ENCODE results near the gene EXOC6B.

The EXOC6B gene

DNA sequence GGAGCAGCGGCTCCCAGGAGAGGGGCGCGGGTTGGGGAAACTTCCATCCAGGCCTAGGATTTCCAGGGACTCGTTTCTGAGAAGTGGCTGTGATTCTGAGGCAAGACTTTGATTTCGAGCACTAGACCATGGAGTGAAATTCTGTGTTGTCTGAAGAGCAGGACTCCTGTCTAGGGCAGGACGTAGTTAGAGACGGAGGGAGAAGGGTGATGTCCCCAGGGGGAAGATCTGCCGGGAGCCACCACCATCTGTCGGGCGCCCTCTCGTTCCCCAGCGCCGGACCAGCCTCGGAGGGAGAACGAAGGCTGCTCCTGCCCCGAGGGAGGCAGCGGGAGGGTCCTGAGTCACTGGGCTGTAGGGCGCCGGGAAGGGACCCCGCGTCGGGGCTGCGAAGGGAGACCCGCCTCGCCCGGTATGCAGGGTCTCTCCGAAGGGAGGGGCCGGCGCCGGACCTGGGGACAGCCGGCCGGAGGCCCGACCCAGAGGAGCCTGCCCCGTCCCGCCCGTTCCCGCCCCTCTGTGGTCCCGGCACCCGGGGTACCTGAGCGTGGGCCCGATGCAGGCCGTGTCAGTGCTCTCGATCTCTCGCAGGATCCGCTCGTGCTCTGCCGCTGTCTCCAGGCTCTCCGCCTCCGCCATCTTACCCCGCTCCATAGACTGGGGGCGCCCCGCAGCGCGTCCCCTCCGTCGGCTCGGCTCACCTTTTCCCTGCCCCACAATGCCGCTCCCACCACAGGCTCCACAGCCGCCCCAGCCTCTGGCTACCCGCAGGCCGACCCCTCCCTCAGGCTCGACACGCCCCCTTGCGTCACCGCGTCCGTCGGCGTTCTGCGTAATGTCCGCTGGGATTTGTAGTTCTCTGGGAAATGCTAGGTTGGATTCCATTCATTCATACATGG lies at the start of gene EXOC6B:
TSS of gene EXOC6B (minus strand) at position 777 of the 899 bp plus-strand sequence.
- peak; percentile 94 for DNase-seq (ENCODE audit: low read depth, low spot score)
- Histone ChIP-seq H3K9me3 (ENCODE audit: insufficient read depth, low read length) (no peaks in the 10 kb centered on the region), H3K9ac (ENCODE audit: insufficient read length, low read depth) (peak within 1 kb of the TSS; percentile 92), H3K36me3 (ENCODE audit: insufficient read depth, insufficient read length, low read length) (no peaks in the 10 kb centered on the region), H3K27me3 (ENCODE audit: insufficient read depth, insufficient read length) (no peaks in the 10 kb centered on the region), H3K4me1 (ENCODE audit: insufficient read depth, insufficient read length) (no peaks in the 10 kb centered on the region), H3K4me3 (ENCODE audit: insufficient read length, low read depth) (peak within 1 kb of the TSS; percentile 80)
- TF ChIP-seq ZNF274 (IDR thresholded peaks at IDR 0.05; ENCODE audit: low read depth, low read length) (no peak), YY1 (IDR thresholded peaks at IDR 0.05; ENCODE audit: insufficient read depth, insufficient read length) (peak; percentile 57), SUZ12 (IDR thresholded peaks at IDR 0.05; ENCODE audit: extremely low read depth, insufficient read depth, insufficient read length) (no peak)

DNA sequence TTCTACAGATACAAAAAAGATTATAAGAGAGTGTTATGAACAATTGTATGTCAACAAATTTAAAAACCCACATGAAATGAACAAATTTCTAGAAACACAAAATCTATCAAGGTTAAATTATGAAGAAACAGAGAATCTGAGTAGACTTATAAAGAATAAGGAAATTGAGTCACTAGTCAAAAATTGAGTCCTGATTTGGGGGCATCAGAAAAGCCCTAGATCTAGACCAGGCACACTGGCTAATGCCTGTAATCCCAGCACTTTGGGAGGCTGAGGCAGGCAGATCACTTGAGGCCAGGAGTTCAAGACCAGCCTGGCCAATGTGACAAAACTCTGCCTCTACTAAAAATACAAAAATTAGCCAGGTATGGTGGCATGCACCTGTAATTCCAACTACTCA lies 46.0 kb upstream of the EXOC6B start:
- DNase-seq (ENCODE audit: low read depth, low spot score), result no peak
- Histone ChIP-seq H3K4me3 (ENCODE audit: insufficient read length, low read depth) (no peak overlapping the region), H3K4me1 (ENCODE audit: insufficient read depth, insufficient read length) (no peaks in the 10 kb centered on the region), H3K36me3 (ENCODE audit: insufficient read depth, insufficient read length, low read length) (no peaks in the 10 kb centered on the region), H3K27me3 (ENCODE audit: insufficient read depth, insufficient read length) (no peaks in the 10 kb centered on the region), H3K9me3 (ENCODE audit: insufficient read depth, low read length) (no peaks in the 10 kb centered on the region), H3K9ac (ENCODE audit: insufficient read length, low read depth) (no peak overlapping the region)
- TF ChIP-seq SUZ12 (IDR thresholded peaks at IDR 0.05; ENCODE audit: extremely low read depth, insufficient read depth, insufficient read length), result no peak
- TF ChIP-seq ZNF274 (IDR thresholded peaks at IDR 0.05; ENCODE audit: low read depth, low read length), result no peak
- TF ChIP-seq YY1 (IDR thresholded peaks at IDR 0.05; ENCODE audit: insufficient read depth, insufficient read length), result no peak

DNA sequence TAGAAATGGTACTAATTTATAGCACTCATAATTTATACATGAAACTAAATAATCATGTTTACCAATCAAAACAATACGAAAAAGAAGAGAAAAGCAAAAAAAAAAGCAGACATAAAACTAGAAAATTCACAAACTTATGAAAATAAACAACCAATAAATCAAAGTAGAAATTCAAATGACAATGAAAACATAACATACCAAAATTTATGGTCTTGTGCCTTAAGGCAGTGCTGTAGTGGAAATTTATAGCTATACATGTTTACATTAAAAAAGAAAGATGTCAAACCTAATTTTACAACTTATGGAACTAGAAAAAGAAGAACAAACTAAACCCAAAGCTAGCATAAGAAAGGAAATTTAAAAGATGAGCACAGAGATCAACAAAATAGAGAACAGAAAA lies 45.2 kb upstream of the EXOC6B start:
- Histone ChIP-seq H3K9ac (ENCODE audit: insufficient read length, low read depth) (no peak overlapping the region), H3K4me1 (ENCODE audit: insufficient read depth, insufficient read length) (no peaks in the 10 kb centered on the region), H3K4me3 (ENCODE audit: insufficient read length, low read depth) (no peak overlapping the region), H3K9me3 (ENCODE audit: insufficient read depth, low read length) (no peaks in the 10 kb centered on the region), H3K27me3 (ENCODE audit: insufficient read depth, insufficient read length) (no peaks in the 10 kb centered on the region), H3K36me3 (ENCODE audit: insufficient read depth, insufficient read length, low read length) (no peaks in the 10 kb centered on the region)
- no peak for DNase-seq (ENCODE audit: low read depth, low spot score)
- TF ChIP-seq ZNF274 (IDR thresholded peaks at IDR 0.05; ENCODE audit: low read depth, low read length), result no peak
- TF ChIP-seq SUZ12 (IDR thresholded peaks at IDR 0.05; ENCODE audit: extremely low read depth, insufficient read depth, insufficient read length), result no peak
- TF ChIP-seq YY1 (IDR thresholded peaks at IDR 0.05; ENCODE audit: insufficient read depth, insufficient read length), result no peak

DNA sequence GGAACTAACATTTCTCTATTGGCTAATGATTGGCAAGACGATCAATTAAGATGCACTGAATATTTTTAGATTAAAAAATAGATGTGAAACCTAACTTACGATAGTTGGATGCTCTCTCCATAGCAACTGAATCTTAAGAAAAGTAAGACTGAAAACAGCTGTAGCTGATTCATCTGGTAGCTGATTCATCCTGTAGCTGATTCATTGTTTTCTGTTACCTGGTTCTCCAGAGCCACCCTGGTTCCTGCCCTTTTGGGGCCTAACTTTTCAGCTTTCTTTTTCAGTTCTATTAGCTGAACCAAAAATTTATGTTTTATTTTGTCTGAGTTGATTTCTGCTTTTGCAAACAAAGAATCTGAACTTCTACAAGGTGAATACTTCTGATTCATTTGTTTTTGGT lies 38.7 kb upstream of the EXOC6B start:
- TF ChIP-seq SUZ12 (IDR thresholded peaks at IDR 0.05; ENCODE audit: extremely low read depth, insufficient read depth, insufficient read length), result no peak
- TF ChIP-seq YY1 (IDR thresholded peaks at IDR 0.05; ENCODE audit: insufficient read depth, insufficient read length), result no peak
- no peak for TF ChIP-seq ZNF274 (IDR thresholded peaks at IDR 0.05; ENCODE audit: low read depth, low read length)
- Histone ChIP-seq H3K9me3 (ENCODE audit: insufficient read depth, low read length) (no peaks in the 10 kb centered on the region), H3K4me3 (ENCODE audit: insufficient read length, low read depth) (no peak overlapping the region), H3K36me3 (ENCODE audit: insufficient read depth, insufficient read length, low read length) (no peaks in the 10 kb centered on the region), H3K9ac (ENCODE audit: insufficient read length, low read depth) (no peak overlapping the region), H3K4me1 (ENCODE audit: insufficient read depth, insufficient read length) (no peaks in the 10 kb centered on the region), H3K27me3 (ENCODE audit: insufficient read depth, insufficient read length) (peaks cover 22% of the 10 kb centered on the region)
- DNase-seq (ENCODE audit: low read depth, low spot score), result no peak

DNA sequence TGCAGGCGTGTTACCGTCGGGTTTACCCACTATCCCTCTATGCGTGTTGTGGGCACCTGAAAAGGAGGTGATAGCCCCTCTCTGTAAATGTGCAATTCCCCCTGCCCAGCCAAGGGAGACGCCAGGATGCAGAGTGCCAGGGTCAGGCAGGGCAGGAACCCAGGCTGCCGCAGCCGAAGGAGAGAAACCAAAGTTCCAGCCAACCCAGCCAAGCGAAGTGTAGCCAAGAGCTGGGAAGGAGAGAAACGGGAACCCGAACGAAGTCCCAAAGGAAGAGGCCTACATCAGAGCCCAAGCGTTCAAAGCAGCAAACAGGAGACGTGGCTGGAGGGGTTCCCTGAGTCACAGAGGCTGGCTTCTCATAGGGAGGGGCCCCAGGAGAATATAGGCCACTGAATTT lies 37.2 kb upstream of the EXOC6B start:
- Histone ChIP-seq H3K9ac (ENCODE audit: insufficient read length, low read depth) (peak overlapping the region; percentile 50), H3K9me3 (ENCODE audit: insufficient read depth, low read length) (no peaks in the 10 kb centered on the region), H3K4me1 (ENCODE audit: insufficient read depth, insufficient read length) (no peaks in the 10 kb centered on the region), H3K27me3 (ENCODE audit: insufficient read depth, insufficient read length) (peaks cover 22% of the 10 kb centered on the region), H3K36me3 (ENCODE audit: insufficient read depth, insufficient read length, low read length) (no peaks in the 10 kb centered on the region), H3K4me3 (ENCODE audit: insufficient read length, low read depth) (peak overlapping the region; percentile 26)
- TF ChIP-seq SUZ12 (IDR thresholded peaks at IDR 0.05; ENCODE audit: extremely low read depth, insufficient read depth, insufficient read length), result no peak
- no peak for TF ChIP-seq YY1 (IDR thresholded peaks at IDR 0.05; ENCODE audit: insufficient read depth, insufficient read length)
- TF ChIP-seq ZNF274 (IDR thresholded peaks at IDR 0.05; ENCODE audit: low read depth, low read length), result no peak
- no peak for DNase-seq (ENCODE audit: low read depth, low spot score)

DNA sequence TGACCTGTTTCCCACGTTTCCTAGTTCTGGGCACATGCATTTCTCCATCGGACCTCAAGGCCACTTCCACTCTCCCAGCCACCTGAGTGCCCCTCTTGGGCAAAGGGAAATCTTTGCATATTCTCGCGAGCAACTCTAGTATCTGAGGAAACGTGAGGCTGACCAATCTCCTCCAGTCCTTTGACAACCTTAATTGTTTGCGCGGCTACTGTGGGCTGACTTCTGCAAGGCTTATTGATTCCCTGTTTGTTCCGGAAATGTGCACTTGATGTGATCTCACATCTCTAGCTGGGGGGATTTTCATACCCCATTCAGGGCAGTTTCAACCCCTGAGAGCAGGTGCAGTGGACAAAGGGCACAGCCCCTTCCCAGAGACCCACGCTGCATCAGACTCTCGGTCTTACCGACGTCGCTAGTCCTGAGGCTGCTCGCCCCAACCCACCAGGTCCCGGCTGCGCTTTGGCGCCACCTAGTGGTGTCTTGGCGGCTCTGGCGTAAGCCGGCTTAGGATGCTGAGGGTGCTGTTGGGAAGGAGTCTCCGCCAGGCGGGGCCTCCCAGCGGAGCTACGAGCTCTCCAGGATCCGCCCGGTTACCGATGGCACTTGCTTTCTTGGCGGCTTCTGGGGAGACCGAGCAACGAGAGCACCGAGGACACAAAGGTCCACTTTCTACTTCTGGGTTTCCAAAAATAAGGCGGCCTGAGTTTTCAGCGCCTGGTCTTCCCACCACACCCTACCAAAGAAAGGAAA lies 36.6 kb upstream of the EXOC6B start:
- Histone ChIP-seq H3K4me1 (ENCODE audit: insufficient read depth, insufficient read length) (no peaks in the 10 kb centered on the region), H3K9ac (ENCODE audit: insufficient read length, low read depth) (peak overlapping the region; percentile 50), H3K27me3 (ENCODE audit: insufficient read depth, insufficient read length) (peaks cover 22% of the 10 kb centered on the region), H3K9me3 (ENCODE audit: insufficient read depth, low read length) (no peaks in the 10 kb centered on the region), H3K36me3 (ENCODE audit: insufficient read depth, insufficient read length, low read length) (no peaks in the 10 kb centered on the region), H3K4me3 (ENCODE audit: insufficient read length, low read depth) (peak overlapping the region; percentile 26)
- TF ChIP-seq ZNF274 (IDR thresholded peaks at IDR 0.05; ENCODE audit: low read depth, low read length) (no peak), SUZ12 (IDR thresholded peaks at IDR 0.05; ENCODE audit: extremely low read depth, insufficient read depth, insufficient read length) (no peak), YY1 (IDR thresholded peaks at IDR 0.05; ENCODE audit: insufficient read depth, insufficient read length) (no peak)
- DNase-seq (ENCODE audit: low read depth, low spot score), result peak; percentile 97

DNA sequence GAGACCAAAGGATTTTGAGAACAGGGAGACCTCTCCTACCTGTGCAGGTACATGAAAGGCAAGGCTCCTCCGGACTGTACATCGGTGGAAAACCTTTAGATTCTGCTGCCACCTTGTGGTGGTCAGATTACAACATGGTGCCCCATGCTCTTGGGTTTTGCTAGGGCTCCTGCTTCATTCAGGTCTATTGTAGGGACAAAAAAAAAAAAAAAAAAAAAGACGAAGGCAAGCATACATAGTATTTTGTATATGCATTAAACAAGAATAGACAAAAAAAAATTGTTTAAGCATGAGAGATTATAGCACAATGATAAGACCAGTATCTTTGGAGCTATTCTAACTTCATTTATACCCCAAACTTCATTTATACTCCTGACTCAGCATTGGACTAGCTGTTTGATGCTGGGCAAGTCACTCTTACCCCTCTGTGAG lies 34.0 kb upstream of the EXOC6B start:
- Histone ChIP-seq H3K9me3 (ENCODE audit: insufficient read depth, low read length) (no peaks in the 10 kb centered on the region), H3K4me3 (ENCODE audit: insufficient read length, low read depth) (no peak overlapping the region), H3K9ac (ENCODE audit: insufficient read length, low read depth) (no peak overlapping the region), H3K27me3 (ENCODE audit: insufficient read depth, insufficient read length) (peaks cover 22% of the 10 kb centered on the region), H3K36me3 (ENCODE audit: insufficient read depth, insufficient read length, low read length) (no peaks in the 10 kb centered on the region), H3K4me1 (ENCODE audit: insufficient read depth, insufficient read length) (no peaks in the 10 kb centered on the region)
- TF ChIP-seq SUZ12 (IDR thresholded peaks at IDR 0.05; ENCODE audit: extremely low read depth, insufficient read depth, insufficient read length) (no peak), ZNF274 (IDR thresholded peaks at IDR 0.05; ENCODE audit: low read depth, low read length) (no peak), YY1 (IDR thresholded peaks at IDR 0.05; ENCODE audit: insufficient read depth, insufficient read length) (no peak)
- DNase-seq (ENCODE audit: low read depth, low spot score), result peak; percentile 67

Measured in NT2/D1 (cell line).